ENCODE results near the gene RFTN1.
A peak's percentile ranks its signal among the peaks of the same experiment; 100 is the strongest.

The RFTN1 gene

GRCh38 chr3:16355828-16356227 lies 157.7 kb downstream of the RFTN1 start:
- no peak for DNase-seq (ENCODE audit: low spot score)

- no peak for DNase-seq (ENCODE audit: low spot score)
Observed at GRCh38 chr3:16354291-16354690, 159.2 kb downstream of the RFTN1 start.

GRCh38 chr3:16352428-16352827 lies 161.1 kb downstream of the RFTN1 start:
- DNase-seq (ENCODE audit: low spot score), result no peak

- no peak for DNase-seq (ENCODE audit: low spot score)
Observed at GRCh38 chr3:16350597-16351318, 162.7 kb downstream of the RFTN1 start.

- DNase-seq (ENCODE audit: low spot score), result no peak
Observed at GRCh38 chr3:16349986-16350596, 163.4 kb downstream of the RFTN1 start.

- no peak for DNase-seq (ENCODE audit: low spot score)
Observed at GRCh38 chr3:16347548-16347947, 166.0 kb downstream of the RFTN1 start.

- DNase-seq (ENCODE audit: low spot score), result no peak
Observed at GRCh38 chr3:16346413-16347081, 167.0 kb downstream of the RFTN1 start.

- DNase-seq (ENCODE audit: low spot score), result no peak
Observed at GRCh38 chr3:16343101-16343500, 170.4 kb downstream of the RFTN1 start.

- peak; percentile 2 for DNase-seq (ENCODE audit: low spot score)
Observed at GRCh38 chr3:16338999-16339398, 174.5 kb downstream of the RFTN1 start.

GRCh38 chr3:16337856-16338540 lies 175.5 kb downstream of the RFTN1 start:
- no peak for DNase-seq (ENCODE audit: low spot score)

GRCh38 chr3:16336825-16337224 lies 176.7 kb downstream of the RFTN1 start:
- DNase-seq (ENCODE audit: low spot score), result no peak

GRCh38 chr3:16335772-16336645 lies 177.5 kb downstream of the RFTN1 start:
- no peak for DNase-seq (ENCODE audit: low spot score)

- no peak for DNase-seq (ENCODE audit: low spot score)
Observed at GRCh38 chr3:16335333-16335732, 178.2 kb downstream of the RFTN1 start.

GRCh38 chr3:16334909-16335308 lies 178.6 kb downstream of the RFTN1 start:
- no peak for DNase-seq (ENCODE audit: low spot score)

GRCh38 chr3:16332904-16333426 lies 180.5 kb downstream of the RFTN1 start:
- no peak for DNase-seq (ENCODE audit: low spot score)

GRCh38 chr3:16331319-16331883 lies 182.1 kb downstream of the RFTN1 start:
- no peak for DNase-seq (ENCODE audit: low spot score)

- no peak for DNase-seq (ENCODE audit: low spot score)
Observed at GRCh38 chr3:16330351-16330750, 183.1 kb downstream of the RFTN1 start.

GRCh38 chr3:16329826-16330129 lies 183.7 kb downstream of the RFTN1 start:
- no peak for DNase-seq (ENCODE audit: low spot score)

- no peak for DNase-seq (ENCODE audit: low spot score)
Observed at GRCh38 chr3:16329036-16329825, 184.3 kb downstream of the RFTN1 start.

- no peak for DNase-seq (ENCODE audit: low spot score)
Observed at GRCh38 chr3:16328124-16328523, 185.4 kb downstream of the RFTN1 start.

Data from SW480 (cell line).